ENCODE results near the gene EML4. TPM values are rescaled to one million over a fixed set of nuclear protein-coding genes. Genes with fewer than 3 reads are reported as not detected.

The EML4 gene
- total RNA-seq, 1 experiment from 2014 or later, result 93.7 TPM

GRCh38 chr2:42336361-42336965 is 167.3 kb downstream of the EML4 start:
- Histone ChIP-seq H3K9me3 (ENCODE audit: low read depth, low read length, poor library complexity, severe bottlenecking) (no peaks in the 10 kb centered on the region), H3K27ac (ENCODE audit: low read depth, low read length, poor library complexity, severe bottlenecking) (no peak overlapping the region), H3K4me1 (ENCODE audit: insufficient read depth, low read length, poor library complexity, severe bottlenecking) (peaks cover 9% of the 10 kb centered on the region), H3K36me3 (ENCODE audit: insufficient read depth, low read length, poor library complexity, severe bottlenecking) (peaks cover 37% of the 10 kb centered on the region), H3K27me3 (replicated peaks; ENCODE audit: insufficient read depth, low read depth, low read length, poor library complexity) (no peaks in the 10 kb centered on the region), H3K4me3 (ENCODE audit: low read depth, low read length, poor library complexity, severe bottlenecking) (no peak overlapping the region)
- no TSS peak for BruUV-seq (replicated peaks)
- TF ChIP-seq CTCF (conservative IDR thresholded peaks at IDR 0.05; ENCODE audit: low read depth, low read length) (no peak), EZH2 (IDR thresholded peaks at IDR 0.05; ENCODE audit: borderline replicate concordance, low read depth, low read length, poor library complexity, severe bottlenecking) (no peak)
- no peak for DNase-seq (ENCODE audit: low spot score)
- intact Hi-C loops (cut with micrococcal nuclease; ENCODE audit: unreplicated experiment), result no loop called here
- POLR2A ChIA-PET (ENCODE audit: low non-redundant PET), result no interaction called here
- CTCF ChIA-PET, result no interaction called here

- Histone ChIP-seq H3K36me3 (ENCODE audit: insufficient read depth, low read length, poor library complexity, severe bottlenecking) (peaks cover 29% of the 10 kb centered on the region), H3K9me3 (ENCODE audit: low read depth, low read length, poor library complexity, severe bottlenecking) (no peaks in the 10 kb centered on the region), H3K27me3 (replicated peaks; ENCODE audit: insufficient read depth, low read depth, low read length, poor library complexity) (no peaks in the 10 kb centered on the region), H3K27ac (ENCODE audit: low read depth, low read length, poor library complexity, severe bottlenecking) (no peak overlapping the region), H3K4me3 (ENCODE audit: low read depth, low read length, poor library complexity, severe bottlenecking) (no peak overlapping the region), H3K4me1 (ENCODE audit: insufficient read depth, low read length, poor library complexity, severe bottlenecking) (peaks cover 3% of the 10 kb centered on the region)
- intact Hi-C loops (cut with micrococcal nuclease; ENCODE audit: unreplicated experiment), result no loop called here
- TF ChIP-seq EZH2 (IDR thresholded peaks at IDR 0.05; ENCODE audit: borderline replicate concordance, low read depth, low read length, poor library complexity, severe bottlenecking), result no peak
- 0 out of 2 replicates have a peak, but pooled peaks have one; percentile 34 for TF ChIP-seq CTCF (conservative IDR thresholded peaks at IDR 0.05; ENCODE audit: low read depth, low read length)
- CTCF ChIA-PET, result no interaction called here
- no TSS peak for BruUV-seq (replicated peaks)
- no peak for DNase-seq (ENCODE audit: low spot score)
- POLR2A ChIA-PET (ENCODE audit: low non-redundant PET), result no interaction called here
Observed at GRCh38 chr2:42337356-42337820, 168.2 kb downstream of the EML4 start.

GRCh38 chr2:42337846-42338566 is 168.9 kb downstream of the EML4 start:
- H3K9me3 ChIP-seq (ENCODE audit: low read depth, low read length, poor library complexity, severe bottlenecking), result no peaks in the 10 kb centered on the region
- H3K27ac ChIP-seq (ENCODE audit: low read depth, low read length, poor library complexity, severe bottlenecking), result no peak overlapping the region
- ChIA-PET CTCF (no interaction called here), POLR2A (ENCODE audit: low non-redundant PET) (no interaction called here)
- BruUV-seq (replicated peaks), result no TSS peak
- peaks cover 22% of the 10 kb centered on the region for H3K36me3 ChIP-seq (ENCODE audit: insufficient read depth, low read length, poor library complexity, severe bottlenecking)
- peaks cover 8% of the 10 kb centered on the region for H3K4me1 ChIP-seq (ENCODE audit: insufficient read depth, low read length, poor library complexity, severe bottlenecking)
- TF ChIP-seq CTCF (conservative IDR thresholded peaks at IDR 0.05; ENCODE audit: low read depth, low read length) (no peak), EZH2 (IDR thresholded peaks at IDR 0.05; ENCODE audit: borderline replicate concordance, low read depth, low read length, poor library complexity, severe bottlenecking) (no peak)
- intact Hi-C loops (cut with micrococcal nuclease; ENCODE audit: unreplicated experiment), result no loop called here
- no peak for DNase-seq (ENCODE audit: low spot score)
- H3K4me3 ChIP-seq (ENCODE audit: low read depth, low read length, poor library complexity, severe bottlenecking), result no peak overlapping the region
- H3K27me3 ChIP-seq (replicated peaks; ENCODE audit: insufficient read depth, low read depth, low read length, poor library complexity), result no peaks in the 10 kb centered on the region

Measured in A673 (cell line).